Stimulated activated CD8-positive, alpha-beta memory T cell treated with anti-CD3 and anti-CD28 coated beads, Interleukin-15, amount 100 ng/mL, for 48 hours (primary cell): Measurements from ENCODE around the gene HOOK2.
A peak's percentile ranks its signal among the peaks of the same experiment; 100 is the strongest.

Experiments used
- DNase-seq, 2 donors: peaks; one replicate each; pipeline ENCODE4 v3.0.0-alpha.2; 2020; ENCODE audit warnings: low read depth in 2 of 2

Gene HOOK2

DNA sequence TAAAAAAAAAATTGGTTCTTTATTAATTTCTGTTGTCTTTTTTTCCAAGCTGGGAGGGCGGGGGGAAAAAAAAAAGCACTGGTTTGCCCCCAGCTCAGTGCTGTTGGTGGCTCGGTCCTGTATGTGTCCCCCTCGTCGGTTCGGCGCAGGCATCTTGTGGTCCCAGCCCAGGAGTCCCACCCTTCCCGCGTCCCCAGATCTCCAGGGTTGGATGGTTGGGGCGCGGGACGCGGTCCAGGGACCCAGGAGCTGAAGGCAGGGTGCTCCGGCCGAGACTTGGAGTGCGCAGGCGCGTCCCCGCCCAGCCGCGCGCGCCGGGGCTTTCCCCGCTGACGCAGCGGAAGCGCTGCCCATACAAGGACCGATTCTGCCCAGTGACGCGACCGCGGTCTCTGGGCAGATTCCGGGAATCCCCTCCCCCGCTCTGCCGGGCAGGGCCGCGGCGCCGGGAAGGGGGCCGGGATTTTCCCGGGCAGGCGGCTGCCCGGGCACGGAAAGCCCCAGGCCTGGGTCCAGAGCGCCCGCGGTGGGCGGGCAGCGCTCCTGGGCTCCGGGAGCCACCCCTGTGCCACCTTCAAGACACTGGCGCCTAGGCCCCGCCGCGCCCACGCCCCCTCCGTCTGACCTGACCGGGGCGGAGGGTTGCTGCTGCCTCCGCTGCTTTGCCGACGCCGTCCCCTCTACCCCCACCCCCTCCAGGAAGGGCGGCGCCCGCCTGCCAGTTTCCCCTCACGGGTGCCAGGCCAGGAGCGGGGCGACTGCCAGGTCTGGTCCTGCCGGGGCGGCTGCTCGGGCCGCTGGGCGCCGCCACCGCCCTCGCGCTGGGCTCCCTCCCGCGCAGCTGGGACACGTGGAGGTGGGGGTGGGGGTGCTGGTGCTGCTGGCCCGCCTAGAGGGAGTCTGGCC is 18.2 kb upstream of the HOOK2 start:
- DNase-seq = peak; percentile 90 to 91

DNA sequence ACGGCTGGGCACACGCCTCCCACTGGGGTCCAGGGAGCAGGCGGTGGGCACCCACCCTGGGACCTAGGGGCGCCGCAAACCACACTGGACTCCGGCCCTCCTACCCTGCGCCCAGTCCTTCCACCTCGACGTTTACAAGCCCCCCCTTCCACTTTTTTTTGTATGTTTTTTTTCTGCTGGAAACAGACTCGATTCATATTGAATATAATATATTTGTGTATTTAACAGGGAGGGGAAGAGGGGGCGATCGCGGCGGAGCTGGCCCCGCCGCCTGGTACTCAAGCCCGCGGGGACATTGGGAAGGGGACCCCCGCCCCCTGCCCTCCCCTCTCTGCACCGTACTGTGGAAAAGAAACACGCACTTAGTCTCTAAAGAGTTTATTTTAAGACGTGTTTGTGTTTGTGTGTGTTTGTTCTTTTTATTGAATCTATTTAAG is 17.5 kb upstream of the HOOK2 start:
- DNase-seq = no peak

DNA sequence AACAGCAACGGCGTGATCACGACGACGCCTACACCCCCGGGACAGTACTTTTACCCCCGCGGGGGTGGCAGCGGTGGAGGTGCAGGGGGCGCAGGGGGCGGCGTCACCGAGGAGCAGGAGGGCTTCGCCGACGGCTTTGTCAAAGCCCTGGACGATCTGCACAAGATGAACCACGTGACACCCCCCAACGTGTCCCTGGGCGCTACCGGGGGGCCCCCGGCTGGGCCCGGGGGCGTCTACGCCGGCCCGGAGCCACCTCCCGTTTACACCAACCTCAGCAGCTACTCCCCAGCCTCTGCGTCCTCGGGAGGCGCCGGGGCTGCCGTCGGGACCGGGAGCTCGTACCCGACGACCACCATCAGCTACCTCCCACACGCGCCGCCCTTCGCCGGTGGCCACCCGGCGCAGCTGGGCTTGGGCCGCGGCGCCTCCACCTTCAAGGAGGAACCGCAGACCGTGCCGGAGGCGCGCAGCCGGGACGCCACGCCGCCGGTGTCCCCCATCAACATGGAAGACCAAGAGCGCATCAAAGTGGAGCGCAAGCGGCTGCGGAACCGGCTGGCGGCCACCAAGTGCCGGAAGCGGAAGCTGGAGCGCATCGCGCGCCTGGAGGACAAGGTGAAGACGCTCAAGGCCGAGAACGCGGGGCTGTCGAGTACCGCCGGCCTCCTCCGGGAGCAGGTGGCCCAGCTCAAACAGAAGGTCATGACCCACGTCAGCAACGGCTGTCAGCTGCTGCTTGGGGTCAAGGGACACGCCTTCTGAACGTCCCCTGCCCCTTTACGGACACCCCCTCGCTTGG is 16.9 kb upstream of the HOOK2 start:
- peak in 1 of 2 donors; percentile 68 for DNase-seq

DNA sequence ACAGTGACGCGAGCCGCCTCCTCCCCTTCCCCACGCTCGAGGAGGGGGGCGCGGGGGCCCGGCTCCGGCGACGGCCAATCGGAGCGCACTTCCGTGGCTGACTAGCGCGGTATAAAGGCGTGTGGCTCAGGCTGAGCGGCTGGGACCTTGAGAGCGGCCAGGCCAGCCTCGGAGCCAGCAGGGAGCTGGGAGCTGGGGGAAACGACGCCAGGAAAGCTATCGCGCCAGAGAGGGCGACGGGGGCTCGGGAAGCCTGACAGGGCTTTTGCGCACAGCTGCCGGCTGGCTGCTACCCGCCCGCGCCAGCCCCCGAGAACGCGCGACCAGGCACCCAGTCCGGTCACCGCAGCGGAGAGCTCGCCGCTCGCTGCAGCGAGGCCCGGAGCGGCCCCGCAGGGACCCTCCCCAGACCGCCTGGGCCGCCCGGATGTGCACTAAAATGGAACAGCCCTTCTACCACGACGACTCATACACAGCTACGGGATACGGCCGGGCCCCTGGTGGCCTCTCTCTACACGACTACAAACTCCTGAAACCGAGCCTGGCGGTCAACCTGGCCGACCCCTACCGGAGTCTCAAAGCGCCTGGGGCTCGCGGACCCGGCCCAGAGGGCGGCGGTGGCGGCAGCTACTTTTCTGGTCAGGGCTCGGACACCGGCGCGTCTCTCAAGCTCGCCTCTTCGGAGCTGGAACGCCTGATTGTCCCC is 16.1 kb upstream of the HOOK2 start, which contains the start of gene JUNB:
Gene JUNB, plus strand, starts transcription at position 142 of the 706 bp plus-strand sequence. Its CDS starts 286 bp downstream, at position 428.
- peak; percentile 94 to 96 for DNase-seq

DNA sequence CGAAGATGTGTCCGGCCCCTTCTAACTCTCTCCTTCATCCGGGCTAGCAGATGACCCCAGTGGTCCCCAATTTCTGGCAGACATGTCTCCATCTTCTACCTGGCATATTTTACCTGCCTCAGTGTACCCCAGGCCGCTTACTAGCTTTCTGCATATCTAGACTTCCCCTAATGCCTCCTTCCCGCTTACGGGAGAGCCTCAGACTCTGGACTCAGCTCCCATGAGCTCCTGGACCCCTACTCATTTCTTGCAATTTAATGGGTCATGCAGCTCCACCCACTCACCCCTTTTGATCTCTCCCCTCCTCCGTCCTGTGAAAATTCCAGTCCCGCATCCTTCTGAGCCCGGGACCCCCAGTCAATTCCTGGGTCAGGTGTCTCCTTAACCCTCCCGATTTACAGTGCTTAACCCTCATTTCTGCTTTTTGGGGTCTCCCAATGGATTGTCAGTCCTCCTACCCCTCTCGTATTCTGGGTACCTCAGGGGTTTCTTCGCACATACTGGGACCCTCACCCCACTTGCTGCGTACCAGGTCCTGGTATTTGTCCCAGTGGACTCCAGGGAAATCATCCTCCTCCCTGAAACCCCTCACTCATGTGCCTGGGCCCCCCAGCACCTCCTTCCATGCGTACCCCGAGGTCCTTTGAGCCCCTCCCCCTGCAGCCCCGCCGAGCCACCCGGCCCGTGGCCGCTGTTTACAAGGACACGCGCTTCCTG is 15.4 kb upstream of the HOOK2 start:
- DNase-seq = no peak

DNA sequence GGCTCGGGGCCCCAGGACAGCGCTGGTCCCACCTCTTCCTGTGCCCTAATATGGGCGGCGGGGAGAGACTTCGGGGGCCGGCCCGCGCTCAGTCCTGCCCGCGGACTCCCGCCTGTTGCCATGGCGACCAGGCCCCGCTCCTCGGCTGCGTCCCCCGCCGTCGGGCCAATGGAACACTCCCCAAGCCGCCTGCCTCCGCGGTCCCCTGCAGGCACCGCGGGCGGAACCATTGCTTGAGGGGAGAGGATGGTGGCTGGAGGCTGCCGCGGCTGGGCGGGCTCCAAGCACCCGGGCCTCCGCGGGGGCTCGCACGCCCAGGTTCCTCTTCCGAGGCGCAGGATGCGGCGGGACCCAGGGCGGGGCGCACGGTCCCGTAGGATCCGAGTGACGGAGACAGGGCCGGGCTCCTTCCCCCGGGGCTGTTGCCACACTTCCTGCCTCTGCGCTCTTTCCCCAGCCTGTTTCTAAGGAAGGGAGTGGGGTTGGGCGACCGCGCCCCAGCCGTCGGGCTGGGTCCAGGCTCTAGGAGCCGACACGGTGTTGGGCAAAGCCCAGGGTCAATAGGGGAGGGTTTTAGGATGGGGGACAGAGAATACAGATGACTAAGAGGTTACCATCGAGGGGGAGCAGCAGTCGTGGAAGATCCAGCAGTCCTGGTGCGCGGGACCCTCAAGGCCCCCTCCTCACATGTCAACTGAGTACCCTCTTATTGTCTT is 14.7 kb upstream of the HOOK2 start:
- peak; percentile 97 to 99 for DNase-seq

DNA sequence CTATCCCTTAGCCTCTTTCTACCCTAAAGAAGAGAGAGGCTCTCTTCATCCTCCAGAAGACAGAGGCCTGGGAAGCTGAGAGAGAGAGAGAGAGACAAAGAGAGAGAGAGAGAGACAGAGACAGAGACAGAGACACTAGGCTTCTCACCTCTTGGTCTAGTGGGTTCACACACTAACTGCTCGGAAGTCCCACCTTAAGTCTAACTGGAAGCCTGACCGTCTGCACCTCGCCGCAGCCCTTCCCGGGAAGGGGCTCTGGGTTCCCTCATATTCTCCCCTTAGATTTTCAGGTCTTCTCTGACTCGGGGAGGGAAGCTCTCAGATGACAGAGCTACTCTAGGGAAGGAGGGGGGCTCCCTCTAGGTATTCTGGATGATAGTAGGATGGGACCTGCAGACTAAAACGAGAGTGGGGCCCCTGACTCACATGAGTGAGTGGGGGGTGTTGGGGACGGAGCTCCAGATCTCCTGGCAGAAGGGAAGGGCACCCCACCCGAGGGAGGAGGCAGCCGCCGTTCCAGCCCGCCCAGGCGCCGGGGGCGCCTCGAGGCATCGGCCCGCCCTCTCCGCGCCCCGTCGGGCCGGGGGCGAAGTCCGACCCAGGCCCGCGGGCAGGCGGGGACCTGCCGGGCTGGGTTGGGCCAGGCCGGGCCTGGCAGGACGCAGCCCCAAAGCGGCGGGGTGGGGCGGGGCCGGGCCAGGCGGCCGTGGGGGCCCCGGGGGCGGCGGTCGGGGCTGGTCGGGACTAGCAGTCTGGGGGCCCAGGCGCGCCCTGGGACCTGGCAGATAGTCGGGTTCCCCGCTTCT is 13.9 kb upstream of the HOOK2 start:
- no peak for DNase-seq

DNA sequence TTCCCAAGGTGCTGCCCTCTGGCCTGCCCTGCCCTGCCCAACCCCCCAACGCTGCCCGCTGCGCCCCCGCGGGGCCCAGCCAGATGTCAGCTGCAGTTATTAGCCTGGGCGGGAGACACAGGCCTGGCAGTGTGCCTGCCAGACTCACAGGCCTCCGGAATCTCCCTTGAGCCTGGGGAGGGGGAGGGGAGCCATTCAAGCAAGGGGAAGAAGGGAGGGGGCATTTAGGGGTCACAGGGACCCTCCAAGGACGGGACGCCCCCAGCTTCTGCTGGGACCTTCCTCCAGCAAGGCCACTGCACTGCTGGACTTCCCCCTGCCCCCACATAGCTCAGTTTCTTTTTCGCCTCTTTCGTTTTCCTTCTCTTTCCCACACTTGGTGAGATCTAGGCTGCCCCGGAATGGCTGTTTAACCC is 13.3 kb upstream of the HOOK2 start:
- DNase-seq = no peak

DNA sequence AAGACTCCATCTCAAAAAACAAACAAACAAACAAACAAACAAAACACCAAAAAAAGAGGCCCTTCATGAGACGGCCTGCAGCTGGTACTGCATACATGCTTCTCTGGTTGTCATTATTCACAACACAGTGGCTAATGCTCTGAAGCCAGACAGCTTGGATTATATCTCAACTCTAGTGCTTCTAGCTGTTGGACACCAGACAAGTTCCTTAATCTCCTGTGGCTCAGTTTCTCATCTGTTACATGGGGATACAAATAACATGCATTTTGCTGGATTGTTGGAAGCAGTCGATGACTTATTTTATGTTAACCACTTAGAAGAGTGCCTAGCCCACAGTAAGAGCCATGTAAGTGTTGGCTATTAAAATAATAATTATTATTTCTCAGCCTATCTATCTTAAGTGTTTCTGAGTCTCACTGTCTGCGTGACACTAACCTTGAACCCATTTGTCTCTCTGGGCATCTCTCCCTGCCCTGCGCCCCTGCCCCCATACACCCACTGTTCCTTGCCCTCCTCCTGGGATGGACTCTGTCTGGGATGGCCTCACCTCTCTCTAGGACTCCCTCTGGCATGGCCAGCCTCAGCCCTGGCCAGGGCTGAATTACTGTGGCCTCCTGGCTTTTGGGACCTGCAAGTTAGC is 12.8 kb upstream of the HOOK2 start:
- no peak for DNase-seq

DNA sequence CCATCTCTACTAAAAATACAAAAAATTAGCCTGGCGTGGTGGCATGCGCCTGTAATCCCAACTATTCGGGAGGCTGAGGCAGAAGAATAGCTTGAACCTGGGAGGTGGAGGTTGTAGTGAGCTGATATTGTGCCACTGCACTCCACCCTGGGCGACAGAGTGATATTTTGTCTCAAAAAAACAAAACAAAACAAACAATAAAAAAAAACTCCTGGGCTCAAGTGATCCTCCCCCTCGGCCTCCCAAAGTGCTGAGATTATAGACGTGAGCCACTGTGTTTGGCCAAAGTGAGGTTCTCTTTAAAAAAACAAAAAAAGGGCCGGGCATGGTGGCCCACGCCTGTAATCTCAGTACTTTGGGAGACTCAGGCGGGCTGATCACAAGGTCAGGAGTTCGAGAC is 12.1 kb upstream of the HOOK2 start:
- no peak for DNase-seq

DNA sequence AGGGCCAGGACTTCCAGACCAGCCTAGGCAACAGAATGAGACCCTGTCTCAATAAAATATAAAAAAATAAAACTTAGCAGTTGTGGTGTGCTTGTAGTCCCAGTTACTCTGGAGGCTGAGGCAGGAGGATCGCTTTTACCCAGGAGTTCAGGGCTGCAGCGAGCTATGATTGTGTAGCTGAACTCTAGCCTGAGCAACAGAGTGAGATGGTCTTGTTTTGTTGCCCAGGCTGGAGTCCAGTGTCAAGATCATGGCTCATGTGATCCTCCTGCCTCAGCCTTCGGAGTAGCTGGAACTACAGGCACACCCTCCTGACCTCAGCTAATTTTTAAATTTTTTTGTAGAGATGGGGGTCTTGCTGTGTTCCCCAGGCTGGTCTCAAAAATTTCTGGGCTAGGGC is 11.6 kb upstream of the HOOK2 start:
- DNase-seq = no peak

DNA sequence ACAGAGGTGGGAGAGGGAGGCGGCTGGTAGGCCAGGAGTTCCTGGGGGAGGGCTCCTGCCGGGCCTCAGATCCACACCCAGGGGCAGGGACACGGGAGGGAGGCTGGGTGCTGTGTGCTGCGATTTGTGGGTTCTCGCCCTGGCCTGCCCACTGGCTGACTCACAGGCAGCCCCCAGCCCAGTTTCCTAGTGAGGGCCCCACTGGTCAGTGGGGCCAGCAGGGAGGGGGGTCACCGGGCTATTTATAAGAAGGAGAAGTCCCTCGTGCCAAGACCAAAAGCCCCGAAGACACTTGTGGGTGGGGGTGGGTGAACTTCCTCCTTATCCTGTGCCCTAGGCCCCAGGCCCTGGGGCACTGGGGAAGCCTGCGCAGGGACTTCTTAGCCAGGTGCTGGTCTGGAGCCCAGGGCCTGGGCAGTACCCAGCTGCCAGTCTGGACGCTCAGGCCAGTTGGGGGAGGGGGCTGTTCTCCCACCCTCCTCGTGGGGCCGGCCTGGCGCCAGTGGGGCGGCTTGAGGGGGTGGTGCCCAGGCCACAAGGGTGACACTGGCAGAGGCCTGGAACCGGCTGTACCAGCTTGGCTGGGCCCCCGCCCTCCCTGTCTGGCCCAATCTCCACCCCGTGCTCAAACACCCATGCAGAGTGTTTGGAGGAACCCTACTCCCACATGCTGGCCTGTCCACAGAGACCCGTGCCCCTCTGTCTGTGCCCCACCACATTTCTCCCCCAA is 11.0 kb upstream of the HOOK2 start:
- DNase-seq = no peak

DNA sequence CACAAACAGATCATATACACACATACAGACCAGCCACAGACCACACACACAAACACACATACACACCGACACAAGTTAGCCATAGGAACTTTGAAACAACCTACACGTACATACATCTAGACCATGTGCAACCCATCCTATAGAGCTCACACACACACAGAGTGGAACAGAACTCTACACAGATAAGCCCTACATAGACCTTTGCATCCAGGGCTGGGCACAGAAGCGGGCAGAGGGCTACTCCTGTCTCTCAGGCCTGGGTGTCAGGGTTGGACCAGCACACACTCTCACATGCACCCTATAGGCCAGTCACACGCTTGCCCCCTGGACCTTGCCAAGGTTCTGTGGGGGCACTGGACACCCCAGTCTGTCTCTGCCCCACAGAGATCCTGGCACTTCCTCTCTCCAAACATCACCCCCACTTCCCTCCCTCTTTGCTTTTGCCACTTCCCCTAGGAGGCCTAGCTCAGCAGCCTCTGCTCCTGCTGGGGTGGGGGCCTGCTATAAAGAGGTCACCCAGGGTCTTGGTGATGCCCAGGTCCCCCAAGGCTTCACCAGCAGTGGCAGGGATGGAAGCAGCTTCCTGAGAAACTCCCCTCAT is 10.2 kb upstream of the HOOK2 start:
- no peak for DNase-seq

DNA sequence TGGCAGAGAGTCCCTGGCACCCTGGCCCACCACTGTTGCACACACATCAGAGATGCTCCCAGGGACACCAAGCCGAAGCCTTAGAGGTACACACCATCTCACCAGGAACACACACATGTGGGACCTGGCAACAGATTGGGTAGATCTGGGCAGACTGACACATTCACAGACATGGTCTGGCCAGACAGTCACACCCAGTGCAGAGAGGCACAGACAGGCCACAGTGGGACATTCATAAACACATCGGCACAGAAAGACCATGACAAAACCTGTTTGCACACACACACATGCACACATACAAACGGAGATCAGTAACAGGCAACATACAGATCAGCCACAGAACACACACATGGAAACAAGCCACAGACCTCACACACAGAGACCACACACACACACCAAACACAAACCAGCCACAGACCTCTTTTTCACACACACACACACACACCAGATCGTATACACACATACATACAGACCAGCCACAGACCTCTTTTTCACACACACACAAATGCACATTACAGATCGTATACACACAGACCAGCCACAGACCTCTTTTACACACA is 9.6 kb upstream of the HOOK2 start:
- DNase-seq = no peak

DNA sequence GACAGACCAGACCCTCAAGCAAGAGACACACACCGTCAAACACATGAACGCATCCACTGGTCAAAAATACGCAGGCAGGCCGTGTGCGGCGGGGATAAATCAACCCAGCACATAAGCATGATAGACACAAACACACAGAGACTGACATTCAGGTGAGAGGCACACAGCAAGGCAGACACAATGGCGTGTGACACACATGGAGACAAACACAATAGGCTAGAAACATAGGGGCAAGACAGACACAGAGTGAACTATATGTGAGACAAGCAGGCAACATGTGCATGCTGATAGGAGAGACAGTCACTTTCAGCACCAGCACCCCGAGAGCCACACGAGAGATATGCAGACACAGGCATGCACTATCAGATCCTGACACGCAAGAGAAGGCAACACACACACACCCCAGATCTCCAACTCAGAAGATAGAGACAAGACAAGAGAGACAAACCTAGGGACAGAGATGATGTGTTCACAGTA is 9.1 kb upstream of the HOOK2 start:
- DNase-seq = no peak

DNA sequence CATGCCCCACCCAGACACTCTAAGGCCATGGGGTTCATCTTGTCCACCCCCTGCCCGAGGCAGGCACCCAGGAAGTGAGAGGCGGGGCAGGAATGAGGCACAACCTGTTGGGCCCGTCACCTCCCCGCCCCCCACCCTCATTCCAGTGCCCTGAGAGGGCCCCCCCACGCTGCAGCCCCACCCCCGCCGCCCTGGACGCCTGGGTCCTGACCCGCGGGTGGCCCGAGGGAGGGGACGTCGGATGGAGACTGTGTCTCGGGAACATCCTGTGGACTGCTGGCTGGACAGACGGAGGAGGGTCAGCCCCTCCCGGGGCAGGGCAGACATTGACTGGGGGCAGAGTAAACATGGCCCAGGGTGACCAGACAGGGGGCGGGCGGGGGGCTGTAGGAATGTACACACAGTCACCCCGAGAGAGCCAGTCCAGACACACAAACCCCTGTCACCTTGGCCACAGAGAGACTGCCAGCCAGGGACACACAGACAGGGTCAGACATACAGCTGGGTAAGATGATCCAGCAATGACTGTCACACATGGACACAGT is 8.6 kb upstream of the HOOK2 start:
- DNase-seq = no peak

DNA sequence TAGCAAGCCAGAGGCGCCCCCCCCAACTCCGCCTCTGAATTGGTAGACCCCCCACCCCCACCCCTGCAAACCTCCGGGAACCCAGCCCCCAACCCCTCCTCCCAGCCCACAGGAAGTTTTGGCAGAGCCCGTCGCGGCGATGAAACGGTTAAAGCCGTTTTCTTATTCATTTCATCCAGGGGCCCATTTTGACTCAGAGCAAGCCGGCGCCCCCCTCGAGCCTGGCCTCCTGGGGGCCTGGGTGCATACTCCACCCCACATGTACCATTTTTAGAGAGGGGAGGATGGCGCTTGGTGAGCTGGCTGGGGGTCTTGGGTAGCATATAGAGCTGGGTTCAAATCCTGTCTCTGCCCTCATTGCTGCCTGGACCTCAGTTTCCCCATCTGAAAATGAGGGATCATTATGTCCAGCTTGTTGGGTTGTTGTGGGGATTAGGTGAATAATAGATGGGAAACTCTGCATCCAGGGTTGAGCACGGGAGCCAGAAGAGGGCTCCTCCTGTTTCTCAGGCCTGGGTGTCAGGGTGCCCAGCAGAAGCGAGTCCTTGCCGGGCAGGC is 8.0 kb upstream of the HOOK2 start:
- DNase-seq = peak; percentile 74 to 77
